DND-41 (cell line): ENCODE measurements around the gene FXYD5.

Experiments
- ATAC-seq: fragments of 200-7000 bp; cut with Tn5 transposase; 3 replicates; pipeline ENCODE4 v1.9.1; 2021; ENCODE audit warnings: low read depth; ENCODE audit not compliant: insufficient read depth
- DNase-seq: peaks from one replicate; pipeline ENCODE4 v3.0.0-alpha.2; 2020
- H2AFZ ChIP-seq: 2 replicates; pipeline ENCODE4 v1.6.0; 2012; ENCODE audit warnings: low read depth, low read length
- H3K27ac ChIP-seq: 2 replicates; pipeline ENCODE4 v1.5.1; 2012; ENCODE audit warnings: low read length, inconsistent platforms
- H3K27me3 ChIP-seq: fragments of 200-600 bp; sonication (generic); 2 replicates; pipeline ENCODE4 v1.6.0; 2012; ENCODE audit warnings: low read length, mild to moderate bottlenecking, inconsistent platforms; ENCODE audit not compliant: insufficient read depth, poor library complexity
- H3K36me3 ChIP-seq: 2 replicates; pipeline ENCODE4 v1.5.1; 2012; ENCODE audit warnings: low read length, inconsistent platforms; ENCODE audit not compliant: insufficient read depth
- H3K4me1 ChIP-seq: 2 replicates; pipeline ENCODE4 v1.5.1; 2012; ENCODE audit warnings: mild to moderate bottlenecking, low read length; ENCODE audit not compliant: insufficient read depth
- H3K4me2 ChIP-seq: 2 replicates; pipeline ENCODE4 v1.6.0; 2012; ENCODE audit warnings: mild to moderate bottlenecking, moderate library complexity, low read length, inconsistent platforms; ENCODE audit not compliant: insufficient read depth
- H3K4me3 ChIP-seq, 2 experiments: fragments of 200-600 bp in 1 of 2; shearing (Covaris generic) in 1 of 2; 2 replicates each; pipeline ENCODE4 v1.5.1; 2012 to 2016; ENCODE audit warnings: inconsistent platforms in 2 of 2, low read length in 2 of 2, mild to moderate bottlenecking in 2 of 2, low read depth in 1 of 2, moderate library complexity in 1 of 2
- H3K79me2 ChIP-seq: 2 replicates; pipeline ENCODE4 v1.6.0; 2012; ENCODE audit warnings: low read length, inconsistent platforms; ENCODE audit not compliant: insufficient read depth
- H3K9ac ChIP-seq: 2 replicates; pipeline ENCODE4 v1.6.0; 2012; ENCODE audit warnings: low read depth, mild to moderate bottlenecking, inconsistent platforms, low read length, moderate library complexity
- H3K9me3 ChIP-seq: 2 replicates; pipeline ENCODE4 v1.5.1; 2012; ENCODE audit warnings: low read length, moderate library complexity, mild to moderate bottlenecking, inconsistent platforms; ENCODE audit not compliant: insufficient read depth, severe bottlenecking
- H4K20me1 ChIP-seq: 2 replicates; pipeline ENCODE4 v1.6.0; 2012; ENCODE audit warnings: low read length; ENCODE audit not compliant: insufficient read depth
- CTCF ChIP-seq: IDR thresholded peaks from 2 replicates; pipeline ENCODE4 v1.5.1; 2012; ENCODE audit warnings: borderline replicate concordance, low read length, moderate library complexity, mild to moderate bottlenecking; ENCODE audit not compliant: poor library complexity, severe bottlenecking; ENCODE audit errors: extremely low read depth
- EZH2 ChIP-seq: IDR thresholded peaks from 3 replicates; pipeline ENCODE4 v1.6.1; 2012; ENCODE audit warnings: borderline replicate concordance, low read depth, mild to moderate bottlenecking, moderate library complexity, low read length, inconsistent platforms; ENCODE audit not compliant: severe bottlenecking

Gene FXYD5

GRCh38 chr19:35216016-35216832 lies 61.7 kb downstream of the FXYD5 start:
- H3K9ac ChIP-seq: no peak overlapping the region
- H3K27ac ChIP-seq: no peak overlapping the region
- ATAC-seq (no peak), DNase-seq (no peak)
- H3K4me1 ChIP-seq: peaks cover 7% of the 10 kb centered on the region
- no peaks in the 10 kb centered on the region for H3K9me3 ChIP-seq
- H4K20me1 ChIP-seq: peaks cover 3% of the 10 kb centered on the region; the same call in 1 of the 2 replicates
- no peaks in the 10 kb centered on the region for H3K36me3 ChIP-seq
- H3K79me2 ChIP-seq: no peaks in the 10 kb centered on the region
- H3K4me3 ChIP-seq: no peak overlapping the region
- TF ChIP-seq CTCF (no peak), EZH2 (no peak)
- H3K4me2 ChIP-seq: no peak overlapping the region
- peaks cover 3% of the 10 kb centered on the region for H3K27me3 ChIP-seq
- H2AFZ ChIP-seq: no peak overlapping the region

GRCh38 chr19:35216833-35217648 lies 62.5 kb downstream of the FXYD5 start:
- Histone ChIP-seq H3K79me2 (no peaks in the 10 kb centered on the region), H3K9ac (no peak overlapping the region), H3K27ac (no peak overlapping the region), H3K4me2 (no peak overlapping the region), H3K27me3 (peaks cover 3% of the 10 kb centered on the region), H4K20me1 (peaks cover 3% of the 10 kb centered on the region; the same call in 1 of the 2 replicates), H3K4me3 (no peak overlapping the region), H3K36me3 (no peaks in the 10 kb centered on the region), H2AFZ (no peak overlapping the region), H3K4me1 (peaks cover 7% of the 10 kb centered on the region), H3K9me3 (no peaks in the 10 kb centered on the region)
- ATAC-seq (no peak), DNase-seq (no peak)
- TF ChIP-seq EZH2 (no peak), CTCF (peak; percentile 12)

GRCh38 chr19:35217649-35217990 lies 63.1 kb downstream of the FXYD5 start:
- ATAC-seq (no peak), DNase-seq (no peak)
- Histone ChIP-seq H3K9me3 (no peaks in the 10 kb centered on the region), H4K20me1 (peaks cover 3% of the 10 kb centered on the region; the same call in 1 of the 2 replicates), H3K27me3 (peaks cover 3% of the 10 kb centered on the region), H3K27ac (no peak overlapping the region), H3K4me2 (no peak overlapping the region), H3K4me3 (no peak overlapping the region), H3K9ac (no peak overlapping the region), H3K4me1 (peaks cover 7% of the 10 kb centered on the region), H3K36me3 (no peaks in the 10 kb centered on the region), H3K79me2 (no peaks in the 10 kb centered on the region), H2AFZ (no peak overlapping the region)
- TF ChIP-seq EZH2 (no peak), CTCF (no peak)
